Activated B cell treated with CpG ODN at 0.5 μM for 24 hours (primary cell): ENCODE results near the gene SCN9A. TPM values are rescaled to one million over a fixed set of nuclear protein-coding genes. Genes with fewer than 3 reads are reported as not detected.
"Not testable (repeated sequence)": the region's sequence is repeated elsewhere in the genome, so short reads cannot be mapped to it uniquely, and the experiment has no call there.

Experiments used
- ATAC-seq: fragments of 200-7000 bp; cut with Tn5 transposase; one replicate; pipeline ENCODE4 v1.10.0; 2021; ENCODE audit warnings: low read depth, mild to moderate bottlenecking, moderate library complexity
- CTCF ChIA-PET: fragments of 350-600 bp; sonication (Branson Sonifier 250); formaldehyde crosslinking; loops from one replicate; lab custom pipeline; 2021; ENCODE audit warnings: antibody characterized with exemption; lab: Charles Lee
- POLR2A ChIA-PET: fragments of 350-600 bp; sonication (Branson Sonifier 250); formaldehyde crosslinking; loops from one replicate; lab custom pipeline; 2021; ENCODE audit warnings: antibody characterized with exemption; lab: Charles Lee
- DNase-seq: peaks from one replicate; pipeline ENCODE4 v3.0.0; 2022
- H3K27ac Mint-ChIP-seq: one replicate; pipeline ENCODE4 v1.8.0; 2020; ENCODE audit warnings: mixed read lengths
- H3K27me3 Mint-ChIP-seq: one replicate; pipeline ENCODE4 v1.8.0; 2021; ENCODE audit warnings: mixed read lengths
- H3K36me3 Mint-ChIP-seq: one replicate; pipeline ENCODE4 v1.8.0; 2021; ENCODE audit warnings: low read depth, mixed read lengths
- H3K4me1 Mint-ChIP-seq: one replicate; pipeline ENCODE4 v1.8.0; 2021; ENCODE audit warnings: mixed read lengths
- H3K4me3 Mint-ChIP-seq: one replicate; pipeline ENCODE4 v1.8.0; 2020; ENCODE audit warnings: mild to moderate bottlenecking, mixed read lengths
- H3K9me3 Mint-ChIP-seq: one replicate; pipeline ENCODE4 v1.8.0; 2020; ENCODE audit warnings: mixed read lengths
- CTCF ChIP-seq: fragments of 200-600 bp; IDR thresholded peaks from one replicate; pipeline ENCODE4 v1.8.0; 2022; ENCODE audit warnings: antibody characterized with exemption, mild to moderate bottlenecking
- intact Hi-C: fragments of 100-400 bp; cut with micrococcal nuclease; formaldehyde crosslinking; loops from one replicate; pipeline ENCODE4 v1.15.1; 2024
- total RNA-seq: library from RNA; stranded (reverse); gene quantifications from 2 replicates; pipeline ENCODE4 v1.2.3, GENCODE V29; 2022

The SCN9A gene
- total RNA-seq, 1 donor from 2014 or later: not detected

GRCh38 chr2:166223298-166223697, 152.4 kb downstream of the SCN9A start:
- ChIA-PET CTCF (no interaction called here), POLR2A (no interaction called here)
- ATAC-seq (no peak), DNase-seq (no peak)
- no peaks in the 10 kb centered on the region for H3K9me3 Mint-ChIP-seq
- no peaks in the 10 kb centered on the region for H3K36me3 Mint-ChIP-seq
- no peak for TF ChIP-seq CTCF
- H3K27ac Mint-ChIP-seq: no peak overlapping the region
- no peaks in the 10 kb centered on the region for H3K27me3 Mint-ChIP-seq
- no peak overlapping the region for H3K4me3 Mint-ChIP-seq
- no peaks in the 10 kb centered on the region for H3K4me1 Mint-ChIP-seq
- intact Hi-C loops: no loop called here

- ATAC-seq (no peak), DNase-seq (no peak)
- Mint-ChIP-seq H3K4me1 (no peaks in the 10 kb centered on the region), H3K27ac (no peak overlapping the region), H3K27me3 (no peaks in the 10 kb centered on the region), H3K4me3 (no peak overlapping the region), H3K36me3 (no peaks in the 10 kb centered on the region), H3K9me3 (peaks cover 16% of the 10 kb centered on the region)
- no peak for TF ChIP-seq CTCF
- CTCF ChIA-PET: no interaction called here
- intact Hi-C loops: no loop called here
- POLR2A ChIA-PET: no interaction called here
Measured at GRCh38 chr2:166211079-166211478, 164.7 kb downstream of the SCN9A start.

GRCh38 chr2:166209944-166210343, 165.8 kb downstream of the SCN9A start:
- ATAC-seq, intact Hi-C loops, H3K4me1 Mint-ChIP-seq, CTCF ChIA-PET, H3K27ac Mint-ChIP-seq, DNase-seq, H3K4me3 Mint-ChIP-seq, H3K36me3 Mint-ChIP-seq, H3K27me3 Mint-ChIP-seq, POLR2A ChIA-PET: not testable (repeated sequence)
- peaks cover 13% of the 10 kb centered on the region for H3K9me3 Mint-ChIP-seq

- H3K4me3 Mint-ChIP-seq, DNase-seq, ATAC-seq, H3K4me1 Mint-ChIP-seq, POLR2A ChIA-PET, H3K36me3 Mint-ChIP-seq, H3K27ac Mint-ChIP-seq, intact Hi-C loops, CTCF ChIA-PET, H3K27me3 Mint-ChIP-seq: not testable (repeated sequence)
- H3K9me3 Mint-ChIP-seq: peaks cover 10% of the 10 kb centered on the region
Measured at GRCh38 chr2:166209367-166209766, 166.4 kb downstream of the SCN9A start.

- intact Hi-C loops, H3K4me1 Mint-ChIP-seq, DNase-seq, POLR2A ChIA-PET, H3K27ac Mint-ChIP-seq, CTCF ChIA-PET, H3K4me3 Mint-ChIP-seq, H3K27me3 Mint-ChIP-seq, H3K36me3 Mint-ChIP-seq, ATAC-seq: not testable (repeated sequence)
- H3K9me3 Mint-ChIP-seq: peaks cover 10% of the 10 kb centered on the region
Measured at GRCh38 chr2:166206153-166206552, 169.6 kb downstream of the SCN9A start.

GRCh38 chr2:166202778-166203177, 173.0 kb downstream of the SCN9A start:
- POLR2A ChIA-PET: no interaction called here

More at GRCh38 chr2:166202778-166203177, 173.0 kb downstream of the SCN9A start:
- no peaks in the 10 kb centered on the region for H3K36me3 Mint-ChIP-seq
- H3K27ac Mint-ChIP-seq: no peak overlapping the region
- TF ChIP-seq CTCF: no peak
- H3K4me1 Mint-ChIP-seq: no peaks in the 10 kb centered on the region
- intact Hi-C loops: no loop called here
- H3K4me3 Mint-ChIP-seq: no peak overlapping the region
- DNase-seq: no peak
- peaks cover 3% of the 10 kb centered on the region for H3K9me3 Mint-ChIP-seq
- CTCF ChIA-PET: no interaction called here
- ATAC-seq: no peak
- no peaks in the 10 kb centered on the region for H3K27me3 Mint-ChIP-seq
